PC-3 (cell line): ENCODE data around the gene SHBG. TPM values are rescaled to one million over a fixed set of nuclear protein-coding genes. Genes with fewer than 3 reads are reported as not detected.
A peak's percentile ranks its signal among the peaks of the same experiment; 100 is the strongest.

Experiments
- ATAC-seq: fragments of 200-7000 bp; cut with Tn5 transposase; 2 replicates; pipeline ENCODE4 v1.9.1; 2020; ENCODE audit warnings: mild to moderate bottlenecking, moderate library complexity
- BruUV-seq: library from RNA; stranded (reverse); fragments of 400-500 nt; replicated peaks from 2 replicates; lab custom pipeline; 2021; lab: Mats Ljungman, UMichigan
- CTCF ChIA-PET: fragments of 300-600 bp; sonication (Branson Sonifier 250); formaldehyde crosslinking; loops from one replicate; lab custom pipeline; 2022; ENCODE audit warnings: antibody characterized with exemption; lab: Charles Lee
- POLR2A ChIA-PET: fragments of 300-600 bp; sonication (Branson Sonifier 250); formaldehyde crosslinking; loops from one replicate; lab custom pipeline; 2022; ENCODE audit warnings: antibody characterized with exemption; ENCODE audit not compliant: unreplicated experiment; lab: Charles Lee
- DNase-seq: peaks from one replicate; pipeline ENCODE4 v3.0.0-alpha.2; 2015
- H2AFZ ChIP-seq: fragments of 300-600 bp; sonication (generic); 2 replicates; pipeline ENCODE4 v1.6.0; 2016; ENCODE audit warnings: antibody characterized with exemption, low read length
- H3F3A ChIP-seq: fragments of 300-600 bp; sonication (generic); one replicate; pipeline ENCODE4 v1.6.0; 2017; ENCODE audit warnings: antibody characterized with exemption, low read length, control low read depth, mild to moderate bottlenecking; ENCODE audit not compliant: unreplicated experiment
- H3K27ac ChIP-seq: fragments of 300-600 bp; sonication (generic); 2 replicates; pipeline ENCODE4 v1.5.1; 2016; ENCODE audit warnings: mild to moderate bottlenecking, low read length
- H3K27me3 ChIP-seq: fragments of 300-600 bp; sonication (generic); 2 replicates; pipeline ENCODE4 v1.6.1; 2016; ENCODE audit warnings: low read length, mixed read lengths
- H3K36me3 ChIP-seq: fragments of 300-600 bp; sonication (generic); 2 replicates; pipeline ENCODE4 v1.6.1; 2016; ENCODE audit warnings: low read depth, mixed run types, low read length, mixed read lengths
- H3K4me1 ChIP-seq: fragments of 300-600 bp; sonication (generic); 2 replicates; pipeline ENCODE4 v1.5.1; 2016; ENCODE audit warnings: low read length; ENCODE audit not compliant: insufficient read depth
- H3K4me2 ChIP-seq: fragments of 300-600 bp; sonication (generic); 2 replicates; pipeline ENCODE4 v1.6.0; 2016; ENCODE audit warnings: low read length
- H3K4me3 ChIP-seq: fragments of 300-600 bp; sonication (generic); 2 replicates; pipeline ENCODE4 v1.5.1; 2016; ENCODE audit warnings: mild to moderate bottlenecking, low read length, mixed read lengths
- H3K79me2 ChIP-seq: fragments of 300-600 bp; sonication (generic); 2 replicates; pipeline ENCODE4 v1.6.1; 2017; ENCODE audit warnings: low read length, mixed read lengths
- H3K9ac ChIP-seq: fragments of 300-600 bp; sonication (generic); 2 replicates; pipeline ENCODE4 v1.6.0; 2016; ENCODE audit warnings: mild to moderate bottlenecking, low read length
- H3K9me2 ChIP-seq: fragments of 300-600 bp; sonication (generic); replicated peaks from 2 replicates; pipeline ENCODE4 v1.6.1; 2016; ENCODE audit warnings: mixed run types, low read length, mixed read lengths
- H3K9me3 ChIP-seq: fragments of 300-600 bp; sonication (generic); 2 replicates; pipeline ENCODE4 v1.6.1; 2016; ENCODE audit warnings: low read length, mixed read lengths
- H4K20me1 ChIP-seq: fragments of 300-600 bp; sonication (generic); 2 replicates; pipeline ENCODE4 v1.6.1; 2016; ENCODE audit warnings: low read length, mixed read lengths
- CTCF ChIP-seq: fragments of 300-600 bp; sonication (generic); conservative IDR thresholded peaks from 2 replicates; pipeline ENCODE4 v1.5.1; 2017; ENCODE audit warnings: antibody characterized with exemption, low read depth, mild to moderate bottlenecking, low read length
- EZH2 ChIP-seq: fragments of 300-600 bp; sonication (generic); IDR thresholded peaks from one replicate; pipeline ENCODE4 v1.6.1; 2017; ENCODE audit warnings: antibody characterized with exemption, mild to moderate bottlenecking, low read length; ENCODE audit not compliant: unreplicated experiment
- EZH2phosphoT487 ChIP-seq: fragments of 300-600 bp; sonication (generic); IDR thresholded peaks from 2 replicates; pipeline ENCODE4 v1.6.1; 2018; ENCODE audit warnings: mild to moderate bottlenecking, antibody characterized with exemption, low read length, borderline replicate concordance
- intact Hi-C: fragments of 100-400 bp; cut with micrococcal nuclease; formaldehyde crosslinking; loops from 2 replicates; pipeline ENCODE4 v1.9.0; 2023
- total RNA-seq: library from RNA; depleted of rRNA; stranded (reverse); fragments of >200 nt; gene quantifications from 2 replicates; pipeline ENCODE4 v1.2.3, GENCODE V29; 2014

Gene SHBG
- total RNA-seq, 1 experiment from 2014 or later: not detected

DNA sequence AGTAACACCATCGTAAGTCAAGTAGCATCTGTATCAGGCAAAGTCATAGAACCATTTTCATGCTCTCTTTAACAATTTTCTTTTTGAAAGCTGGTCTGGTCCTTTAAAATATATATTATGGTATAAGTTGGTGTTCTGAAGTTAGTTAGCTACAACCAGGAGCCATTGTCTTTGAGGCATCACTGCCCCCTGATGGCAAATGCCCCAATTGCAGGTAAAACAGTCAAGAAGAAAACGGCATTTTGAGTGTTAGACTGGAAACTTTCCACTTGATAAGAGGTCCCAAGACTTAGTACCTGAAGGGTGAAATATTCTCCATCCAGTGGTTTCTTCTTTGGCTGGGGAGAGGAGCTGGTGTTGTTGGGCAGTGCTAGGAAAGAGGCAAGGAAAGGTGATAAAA, 43.3 kb downstream of the SHBG start:
- H3K79me2 ChIP-seq: no peaks in the 10 kb centered on the region
- ChIA-PET POLR2A (no interaction called here), CTCF (interaction anchor here (0.5 to 1.0 kb wide), 3 partner anchors 15 to 41 kb away, joined by 3 to 6 read pairs (median 5); no protein-coding TSS in a partner anchor)
- H3K9me2 ChIP-seq: no peaks in the 10 kb centered on the region
- H3K4me2 ChIP-seq: no peak overlapping the region
- peak; percentile 68 for TF ChIP-seq CTCF
- no peak for TF ChIP-seq EZH2
- no peak overlapping the region for H3K9ac ChIP-seq
- DNase-seq (peak; percentile 59), ATAC-seq (no peak)
- no peaks in the 10 kb centered on the region for H4K20me1 ChIP-seq
- H3K27ac ChIP-seq: no peak overlapping the region
- H3F3A ChIP-seq: no peaks in the 10 kb centered on the region
- intact Hi-C loops: no loop called here
- H3K27me3 ChIP-seq: no peaks in the 10 kb centered on the region
- H3K4me1 ChIP-seq: no peaks in the 10 kb centered on the region
- no peak overlapping the region for H2AFZ ChIP-seq
- H3K4me3 ChIP-seq: no peak overlapping the region
- TSS peak; percentile 13 for BruUV-seq
- no peaks in the 10 kb centered on the region for H3K9me3 ChIP-seq
- peaks cover 12% of the 10 kb centered on the region for H3K36me3 ChIP-seq

DNA sequence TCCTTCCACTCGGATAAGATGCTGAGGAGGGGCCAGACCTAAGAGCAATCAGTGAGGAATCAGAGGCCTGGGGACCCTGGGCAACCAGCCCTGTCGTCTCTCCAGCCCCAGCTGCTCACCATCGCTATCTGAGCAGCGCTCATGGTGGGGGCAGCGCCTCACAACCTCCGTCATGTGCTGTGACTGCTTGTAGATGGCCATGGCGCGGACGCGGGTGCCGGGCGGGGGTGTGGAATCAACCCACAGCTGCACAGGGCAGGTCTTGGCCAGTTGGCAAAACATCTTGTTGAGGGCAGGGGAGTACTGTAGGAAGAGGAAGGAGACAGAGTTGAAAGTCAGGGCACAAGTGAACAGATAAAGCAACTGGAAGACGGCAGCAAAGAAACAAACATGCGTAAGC, 45.0 kb downstream of the SHBG start:
- TF ChIP-seq CTCF (no peak), EZH2 (no peak), EZH2phosphoT487 (no peak)
- H3F3A ChIP-seq: no peaks in the 10 kb centered on the region
- no peak overlapping the region for H3K4me2 ChIP-seq
- H3K4me3 ChIP-seq: no peak overlapping the region
- H2AFZ ChIP-seq: no peak overlapping the region
- intact Hi-C loops: no loop called here
- no peak overlapping the region for H3K27ac ChIP-seq
- BruUV-seq: no TSS peak
- no peaks in the 10 kb centered on the region for H3K9me3 ChIP-seq
- no peaks in the 10 kb centered on the region for H3K79me2 ChIP-seq
- no peak overlapping the region for H3K9ac ChIP-seq
- H4K20me1 ChIP-seq: no peaks in the 10 kb centered on the region
- no peak for DNase-seq
- no peaks in the 10 kb centered on the region for H3K27me3 ChIP-seq
- H3K9me2 ChIP-seq: no peaks in the 10 kb centered on the region
- CTCF ChIA-PET: no interaction called here
- H3K36me3 ChIP-seq: peaks cover 12% of the 10 kb centered on the region
- POLR2A ChIA-PET: no interaction called here
- H3K4me1 ChIP-seq: no peaks in the 10 kb centered on the region
- no peak for ATAC-seq

DNA sequence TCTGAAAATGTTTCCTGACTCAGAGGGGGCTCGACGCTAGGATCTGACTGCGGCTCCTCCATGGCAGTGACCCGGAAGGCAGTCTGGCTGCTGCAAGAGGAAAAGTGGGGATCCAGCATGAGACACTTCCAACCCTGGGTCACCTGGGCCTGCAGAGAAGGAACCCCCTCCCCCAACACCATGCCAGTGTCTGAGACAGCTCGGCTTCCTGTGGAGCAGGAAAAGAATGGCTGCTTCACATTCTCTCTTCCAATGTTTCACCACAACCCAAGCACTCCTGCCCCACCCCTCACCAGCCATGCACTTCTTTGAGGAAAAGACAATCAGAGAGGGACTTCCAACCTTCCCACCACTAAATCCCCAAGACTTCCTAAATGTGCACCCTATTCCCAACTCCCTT, 46.6 kb downstream of the SHBG start:
- ChIA-PET POLR2A (no interaction called here), CTCF (no interaction called here)
- Histone ChIP-seq H3K9ac (no peak overlapping the region), H3F3A (no peaks in the 10 kb centered on the region), H2AFZ (no peak overlapping the region), H3K4me2 (no peak overlapping the region), H3K9me3 (no peaks in the 10 kb centered on the region), H3K27ac (no peak overlapping the region), H3K4me3 (no peak overlapping the region), H3K79me2 (no peaks in the 10 kb centered on the region), H3K36me3 (peaks cover 12% of the 10 kb centered on the region), H4K20me1 (no peaks in the 10 kb centered on the region), H3K4me1 (no peaks in the 10 kb centered on the region), H3K27me3 (no peaks in the 10 kb centered on the region), H3K9me2 (no peaks in the 10 kb centered on the region)
- DNase-seq (no peak), ATAC-seq (no peak)
- no TSS peak for BruUV-seq
- intact Hi-C loops: no loop called here
- TF ChIP-seq CTCF (no peak), EZH2 (no peak), EZH2phosphoT487 (no peak)
